Measurements from ENCODE around the gene KANSL1.

GRCh38 chr17:46047856-46048255 lies 145.4 kb downstream of the KANSL1 start:
- TF ChIP-seq POLR2A (IDR thresholded peaks at IDR 0.05) (no peak), CTCF (IDR thresholded peaks at IDR 0.05) (no peak), EP300 (IDR thresholded peaks at IDR 0.05) (no peak)
